Panc1 (cell line): ENCODE results near the gene HOXB3. TPM values are rescaled to one million over a fixed set of nuclear protein-coding genes. Genes with fewer than 3 reads are reported as not detected.
A peak's percentile ranks its signal among the peaks of the same experiment; 100 is the strongest.

Experiments used
- ATAC-seq: fragments of 200-7000 bp; cut with Tn5 transposase; 2 replicates; pipeline ENCODE4 v1.9.1; 2020; ENCODE audit warnings: mild to moderate bottlenecking, moderate library complexity
- BruUV-seq: library from RNA; stranded (reverse); fragments of 400-500 nt; replicated peaks from 2 replicates; lab custom pipeline; 2021; lab: Mats Ljungman, UMichigan
- CTCF ChIA-PET: fragments of 300-600 bp; sonication (Branson Sonifier 250); formaldehyde crosslinking; loops from one replicate; lab custom pipeline; 2022; ENCODE audit warnings: antibody characterized with exemption; lab: Charles Lee
- POLR2A ChIA-PET: fragments of 300-600 bp; sonication (Branson Sonifier 250); formaldehyde crosslinking; loops from one replicate; lab custom pipeline; 2022; ENCODE audit warnings: antibody characterized with exemption; lab: Charles Lee
- DNase-seq: peaks from one replicate; pipeline ENCODE4 v3.0.0-alpha.2; 2010; ENCODE audit warnings: low read depth, low spot score
- H3K27ac ChIP-seq: 2 replicates; pipeline ENCODE4 v1.5.1; 2011; ENCODE audit warnings: mild to moderate bottlenecking, low read length, inconsistent platforms
- H3K27me3 ChIP-seq: fragments of 200-500 bp; sonication (Bioruptor generic); 2 replicates; pipeline ENCODE4 v1.6.0; 2014; ENCODE audit warnings: low read length, inconsistent platforms; ENCODE audit not compliant: control insufficient read depth, insufficient read depth
- H3K36me3 ChIP-seq: fragments of 200-500 bp; sonication (Bioruptor generic); 2 replicates; pipeline ENCODE4 v1.5.1; 2014; ENCODE audit warnings: inconsistent platforms, mild to moderate bottlenecking, low read length, moderate library complexity; ENCODE audit not compliant: control insufficient read depth, insufficient read depth
- H3K4me1 ChIP-seq: 2 replicates; pipeline ENCODE4 v1.5.1; 2011; ENCODE audit warnings: inconsistent platforms, mild to moderate bottlenecking, low read length, moderate library complexity; ENCODE audit not compliant: control insufficient read depth, insufficient read depth
- H3K4me3 ChIP-seq, 2 experiments: 2 replicates each; pipeline ENCODE4 v1.5.1; 2011 to 2012; ENCODE audit warnings: low read depth in 2 of 2, low read length in 2 of 2, mild to moderate bottlenecking in 2 of 2, inconsistent platforms in 1 of 2, moderate library complexity in 1 of 2
- H3K9me3 ChIP-seq: fragments of 200-500 bp; sonication (Bioruptor generic); 2 replicates; pipeline ENCODE4 v1.5.1; 2014; ENCODE audit warnings: low read depth, mild to moderate bottlenecking, inconsistent platforms, low read length, moderate library complexity; ENCODE audit not compliant: control insufficient read depth, insufficient read depth
- POLR2AphosphoS5 ChIP-seq: IDR thresholded peaks from 2 replicates; pipeline ENCODE4 v1.6.1; 2012; ENCODE audit warnings: mild to moderate bottlenecking, low read depth, low read length, moderate library complexity
- REST ChIP-seq, 2 experiments: IDR thresholded peaks; 2 replicates each; pipeline ENCODE4 v1.6.1; 2011 to 2012; ENCODE audit warnings: low read depth in 2 of 2, control low read depth in 1 of 2, low read length in 1 of 2, mild to moderate bottlenecking in 1 of 2, moderate library complexity in 1 of 2; ENCODE audit not compliant: insufficient read depth in 1 of 2
- SIN3A ChIP-seq: IDR thresholded peaks from 2 replicates; pipeline ENCODE4 v1.6.1; 2012; ENCODE audit warnings: low read depth, mild to moderate bottlenecking, low read length, moderate library complexity, borderline replicate concordance; ENCODE audit not compliant: insufficient read depth
- TCF7L2 ChIP-seq: IDR thresholded peaks from 2 replicates; pipeline ENCODE4 v1.6.1; 2011; ENCODE audit warnings: mild to moderate bottlenecking, low read depth, low read length, inconsistent platforms
- in situ Hi-C: cut with HindIII; loops from 2 replicates; pipeline ENCODE4 v1.10.0; 2016; ENCODE audit warnings: low sequenced_read_pairs, low pct_unique_long_range_greater_than_20kb
- intact Hi-C: fragments of 100-400 bp; cut with micrococcal nuclease; formaldehyde crosslinking; loops from one replicate; pipeline ENCODE4 v1.10.0; 2022; ENCODE audit not compliant: unreplicated experiment
- total RNA-seq: library from RNA; stranded (reverse); gene quantifications from one replicate; pipeline ENCODE4 v1.2.1, GENCODE V29; 2021; ENCODE audit not compliant: unreplicated experiment
- TF ChIP-seq, protein P1 (sequence below): fragments of 450-650 bp; IDR thresholded peaks from 2 replicates; pipeline ENCODE4 v1.5.1; 2017; ENCODE audit warnings: mild to moderate bottlenecking

The HOXB3 gene
- total RNA-seq, 1 experiment from 2014 or later = 127 TPM

DNA sequence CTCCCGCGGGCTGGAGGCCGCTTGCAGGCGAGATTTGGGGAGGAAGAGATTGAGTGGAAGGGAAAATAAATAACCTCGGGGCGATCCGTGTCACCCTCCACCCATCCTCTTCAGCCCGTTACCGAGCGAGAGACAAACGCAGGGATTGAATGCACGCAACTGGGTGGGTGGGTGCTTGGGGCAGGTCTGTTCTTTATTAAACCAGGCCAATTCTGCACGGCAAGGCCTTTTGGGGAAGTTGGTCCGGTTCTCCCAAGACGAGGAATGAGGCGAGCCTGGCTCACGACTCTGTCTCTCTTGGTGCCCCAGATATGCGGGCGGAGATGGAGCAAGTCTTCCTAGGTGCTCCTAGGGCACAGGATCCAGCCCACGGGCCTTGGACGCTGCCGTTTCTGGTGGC lies 21.2 kb upstream of the HOXB3 start:
- POLR2A ChIA-PET = no interaction called here
- Histone ChIP-seq H3K36me3 (peaks cover 2% of the 10 kb centered on the region), H3K27ac (peak overlapping the region; percentile 99), H3K4me1 (peaks cover 52% of the 10 kb centered on the region), H3K9me3 (no peaks in the 10 kb centered on the region), H3K27me3 (no peaks in the 10 kb centered on the region), H3K4me3 (peak overlapping the region; percentile 68 to 71)
- intact Hi-C loops = loop anchor here (10.0 kb wide), 1 partner anchor 586 kb away; no protein-coding TSS in a partner anchor
- no peak for ATAC-seq
- no TSS peak for BruUV-seq
- no peak for DNase-seq
- CTCF ChIA-PET = no interaction called here
- TF ChIP-seq TCF7L2 = no peak
- TF ChIP-seq SIN3A = peak; percentile 55; the same call in 1 of the 2 replicates
- in situ Hi-C loops = no loop called here

DNA sequence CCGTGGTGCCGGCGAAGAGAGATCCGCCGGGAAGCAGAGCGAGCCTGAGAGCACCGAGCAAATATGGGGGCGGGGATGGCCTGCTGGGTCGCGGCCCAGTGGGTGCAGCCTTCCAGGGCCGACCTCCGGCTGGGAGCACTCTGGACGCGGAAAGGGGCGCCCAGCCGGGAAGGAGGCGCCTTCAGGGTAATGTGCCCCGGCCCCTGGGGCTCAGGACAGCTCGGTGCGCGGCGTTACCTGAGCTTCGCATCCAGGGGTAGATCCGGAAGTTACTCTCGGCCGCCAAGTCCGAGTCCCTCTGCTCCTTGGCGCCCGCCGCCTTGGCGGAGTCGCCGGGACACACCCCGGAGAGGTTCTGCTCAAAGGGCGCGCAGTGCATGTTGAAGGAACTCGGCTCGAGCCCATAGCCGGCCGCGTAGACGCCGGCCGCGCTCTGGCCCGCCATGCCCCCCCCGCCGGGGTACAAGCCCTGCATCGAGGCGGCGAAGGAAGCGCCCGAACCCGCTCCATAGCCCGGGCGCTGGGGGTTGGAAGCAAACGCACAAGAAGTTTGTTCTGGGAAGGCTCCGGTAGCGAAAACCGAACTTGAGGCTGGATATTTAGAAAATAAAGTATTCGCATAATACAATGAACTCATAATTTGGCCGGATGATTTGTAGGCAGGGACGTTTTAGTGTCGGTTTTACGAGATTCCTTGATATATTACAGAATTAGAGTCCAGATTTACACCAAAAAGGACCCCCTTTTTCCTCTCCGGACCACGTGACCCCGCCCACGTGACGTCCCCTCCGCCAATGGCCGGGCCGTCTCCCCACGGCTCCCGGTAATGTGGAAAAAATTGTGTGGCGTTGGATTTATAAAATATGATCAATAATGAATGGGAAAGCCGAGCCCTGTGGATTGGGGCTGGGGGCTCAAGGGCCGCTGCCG lies 20.5 kb upstream of the HOXB3 start, which contains the start of gene HOXB7:
HOXB7 (minus strand) TSS at position 736 of the 930 bp plus-strand sequence; CDS start at position 637, 99 bp downstream.
- ATAC-seq (peak; percentile 22), DNase-seq (no peak)
- H3K9me3 ChIP-seq = no peaks in the 10 kb centered on the region
- H3K4me3 ChIP-seq = peak within 1 kb of the TSS; percentile 68 to 71
- TF ChIP-seq POLR2AphosphoS5 (peak; percentile 73; the same call in 1 of the 2 replicates), TCF7L2 (no peak; the same call in 1 of the 2 replicates), REST (IDR thresholded peaks at IDR 0.05; ENCODE audit: insufficient read depth in 1 of 2, low read depth in 2 of 2, low read length in 1 of 2) (peak in 1 of 2 experiments; percentile 42; a peak in 1 of 4 replicates), SIN3A (peak; percentile 84)
- TF ChIP-seq, protein P1, sequence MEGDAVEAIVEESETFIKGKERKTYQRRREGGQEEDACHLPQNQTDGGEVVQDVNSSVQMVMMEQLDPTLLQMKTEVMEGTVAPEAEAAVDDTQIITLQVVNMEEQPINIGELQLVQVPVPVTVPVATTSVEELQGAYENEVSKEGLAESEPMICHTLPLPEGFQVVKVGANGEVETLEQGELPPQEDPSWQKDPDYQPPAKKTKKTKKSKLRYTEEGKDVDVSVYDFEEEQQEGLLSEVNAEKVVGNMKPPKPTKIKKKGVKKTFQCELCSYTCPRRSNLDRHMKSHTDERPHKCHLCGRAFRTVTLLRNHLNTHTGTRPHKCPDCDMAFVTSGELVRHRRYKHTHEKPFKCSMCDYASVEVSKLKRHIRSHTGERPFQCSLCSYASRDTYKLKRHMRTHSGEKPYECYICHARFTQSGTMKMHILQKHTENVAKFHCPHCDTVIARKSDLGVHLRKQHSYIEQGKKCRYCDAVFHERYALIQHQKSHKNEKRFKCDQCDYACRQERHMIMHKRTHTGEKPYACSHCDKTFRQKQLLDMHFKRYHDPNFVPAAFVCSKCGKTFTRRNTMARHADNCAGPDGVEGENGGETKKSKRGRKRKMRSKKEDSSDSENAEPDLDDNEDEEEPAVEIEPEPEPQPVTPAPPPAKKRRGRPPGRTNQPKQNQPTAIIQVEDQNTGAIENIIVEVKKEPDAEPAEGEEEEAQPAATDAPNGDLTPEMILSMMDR = no peak
- ChIA-PET POLR2A (interaction anchor here (0.5 to 2.1 kb wide), 5 partner anchors 12 to 1072 kb away, joined by 4 to 19 read pairs (median 5); no protein-coding TSS in a partner anchor), CTCF (interaction anchor here (0.6 kb wide), 2 partner anchors 9 to 252 kb away, joined by 3 read pairs; no protein-coding TSS in a partner anchor)
- H3K27ac ChIP-seq = peak within 1 kb of the TSS; percentile 99
- intact Hi-C loops (loop anchor here (1.0 to 10.0 kb wide), 2 partner anchors 35 to 586 kb away; no protein-coding TSS in a partner anchor), in situ Hi-C loops (no loop called here)
- peaks cover 2% of the 10 kb centered on the region for H3K36me3 ChIP-seq
- BruUV-seq = no TSS peak
- peaks cover 55% of the 10 kb centered on the region for H3K4me1 ChIP-seq
- H3K27me3 ChIP-seq = no peaks in the 10 kb centered on the region
